ENCODE measurements around the gene AGAP1.

GRCh38 chr2:235928751-235929370 is 435.0 kb downstream of the AGAP1 start:
- no peak for TF ChIP-seq CTCF (IDR thresholded peaks at IDR 0.05)
- TF ChIP-seq EP300 (IDR thresholded peaks at IDR 0.05) = no peak
